Prostate gland (tissue), 2 donors: ENCODE data around the gene CBARP. TPM values are rescaled to one million over a fixed set of nuclear protein-coding genes. Genes with fewer than 3 reads are reported as not detected.

Experiments used
- DNase-seq: peaks from one replicate; pipeline ENCODE4 v3.0.0-alpha.2; 2019; ENCODE audit warnings: low spot score
- H3K27ac ChIP-seq, 2 donors: fragments of 200-600 bp; sonication (generic); 2 replicates each; pipeline ENCODE4 v1.5.1; 2017 to 2019
- H3K27me3 ChIP-seq: fragments of 200-600 bp; sonication (generic); replicated peaks from 2 replicates; pipeline ENCODE4 v1.5.1; 2019; ENCODE audit not compliant: insufficient read depth
- H3K36me3 ChIP-seq, 2 donors: fragments of 200-600 bp; sonication (generic); 1 replicate in 1 of 2; 2 replicates in 1 of 2; pipeline versions ENCODE4 v1.5.1 to v1.8.1; 2017 to 2019
- H3K4me1 ChIP-seq: fragments of 200-600 bp; sonication (generic); replicated peaks from 2 replicates; pipeline ENCODE4 v1.5.1; 2019
- H3K4me3 ChIP-seq, 2 donors: fragments of 200-600 bp; sonication (generic); 2 replicates each; pipeline ENCODE4 v1.5.1; 2017 to 2019
- H3K9me3 ChIP-seq: fragments of 200-600 bp; sonication (generic); 2 replicates; pipeline ENCODE4 v1.5.1; 2017
- CTCF ChIP-seq, 4 experiments: fragments of 200-600 bp in 2 of 4; fragments of 450-650 bp in 2 of 4; sonication (generic) in 2 of 4; IDR thresholded peaks; 1 replicate in 3 of 4; 2 replicates in 1 of 4; pipeline ENCODE4 v1.5.1; 2016 to 2019; ENCODE audit warnings: antibody characterized with exemption in 4 of 4, mild to moderate bottlenecking in 2 of 4, moderate library complexity in 2 of 4
- POLR2A ChIP-seq: fragments of 450-650 bp; IDR thresholded peaks from one replicate; pipeline ENCODE4 v1.6.1; 2016; ENCODE audit warnings: antibody characterized with exemption, mild to moderate bottlenecking
- POLR2AphosphoS5 ChIP-seq: sonication (generic); formaldehyde crosslinking; IDR thresholded peaks from one replicate; pipeline ENCODE4 v1.6.1; 2017; ENCODE audit warnings: antibody characterized with exemption
- WGBS: methylation state at CpG from one replicate; pipeline ENCODE4 v1.1.5; 2018; 5-methylcytosine and 5-hydroxymethylcytosine counted together
- intact Hi-C: fragments of 100-400 bp; cut with DNase I; formaldehyde crosslinking; loops from one replicate; pipeline ENCODE4 v1.14.2; 2022
- total RNA-seq, 2 donors: library from RNA; depleted of rRNA; stranded (reverse); fragments of >200 nt; gene quantifications; one replicate each; pipeline ENCODE4 v1.1.0, GENCODE V29; 2016

CBARP gene
- total RNA-seq, 2 donors from 2014 or later: 0.68 to 4.4 TPM

- DNase-seq: no peak
- no peak overlapping the region for H3K4me3 ChIP-seq
- TF ChIP-seq POLR2A: no peak
- no peak for TF ChIP-seq POLR2AphosphoS5
- TF ChIP-seq CTCF (IDR thresholded peaks at IDR 0.05): no peak
- WGBS: 68% methylated on average over 19 of the region's 19 CpGs
- intact Hi-C loops: no loop called here
- no peaks in the 10 kb centered on the region for H3K27me3 ChIP-seq
- H3K27ac ChIP-seq: no peak overlapping the region
- no peaks in the 10 kb centered on the region for H3K9me3 ChIP-seq
- H3K4me1 ChIP-seq: no peaks in the 10 kb centered on the region
- H3K36me3 ChIP-seq: no peaks in the 10 kb centered on the region
Observed at GRCh38 chr19:1183543-1184172, 54.1 kb downstream of the CBARP start.

DNA sequence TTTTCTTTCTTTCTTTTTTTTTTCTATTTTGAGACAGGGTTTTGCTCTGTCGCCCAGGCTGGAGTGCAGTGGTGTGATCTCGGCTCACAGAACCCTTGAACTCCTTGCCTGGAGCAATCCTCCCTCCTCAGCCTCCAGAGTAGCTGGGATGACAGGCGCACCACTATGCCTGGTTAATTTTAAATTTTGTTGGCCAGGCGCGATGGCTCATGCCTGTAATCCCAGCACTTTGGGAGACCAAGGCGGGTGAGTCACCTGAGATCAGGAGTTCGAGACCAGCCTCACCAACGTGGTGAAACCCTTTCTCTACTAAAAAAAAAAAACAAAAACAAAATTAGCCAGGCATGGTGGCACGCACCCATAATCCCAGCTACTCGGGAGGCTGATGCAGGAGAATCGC lies 55.1 kb downstream of the CBARP start:
- TF ChIP-seq POLR2A: no peak
- TF ChIP-seq CTCF (IDR thresholded peaks at IDR 0.05): no peak
- no peak for TF ChIP-seq POLR2AphosphoS5

DNA sequence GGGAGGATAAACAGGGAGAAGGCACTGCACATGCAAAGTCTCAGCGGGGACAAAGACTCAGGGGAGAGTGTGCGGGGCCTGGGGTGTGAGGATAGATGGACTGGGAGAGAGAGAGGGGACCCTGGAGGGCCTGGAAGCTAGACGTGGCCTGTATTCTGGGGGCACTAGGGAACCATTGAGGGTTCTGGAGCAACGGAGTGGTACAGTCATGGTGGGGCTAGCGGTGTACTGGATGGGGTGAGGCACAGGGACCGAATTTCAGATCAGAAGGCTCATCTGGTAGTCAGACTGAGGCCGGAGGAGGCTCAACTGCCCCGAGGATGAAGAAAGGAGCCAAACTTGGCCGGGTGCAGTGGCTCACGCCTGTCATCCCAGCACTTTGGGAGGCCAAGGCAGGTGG lies 55.7 kb downstream of the CBARP start:
- H3K27ac ChIP-seq: peak overlapping the region; percentile 72 to 76

More for the DNA sequence above, 55.1 kb downstream of the CBARP start:
- no peak overlapping the region for H3K4me3 ChIP-seq
- intact Hi-C loops: no loop called here
- no peaks in the 10 kb centered on the region for H3K27me3 ChIP-seq
- no peak overlapping the region for H3K27ac ChIP-seq
- no peak for DNase-seq
- no peaks in the 10 kb centered on the region for H3K9me3 ChIP-seq
- 91% methylated on average over 11 of the region's 11 CpGs for WGBS
- H3K36me3 ChIP-seq: no peaks in the 10 kb centered on the region
- no peaks in the 10 kb centered on the region for H3K4me1 ChIP-seq

DNA sequence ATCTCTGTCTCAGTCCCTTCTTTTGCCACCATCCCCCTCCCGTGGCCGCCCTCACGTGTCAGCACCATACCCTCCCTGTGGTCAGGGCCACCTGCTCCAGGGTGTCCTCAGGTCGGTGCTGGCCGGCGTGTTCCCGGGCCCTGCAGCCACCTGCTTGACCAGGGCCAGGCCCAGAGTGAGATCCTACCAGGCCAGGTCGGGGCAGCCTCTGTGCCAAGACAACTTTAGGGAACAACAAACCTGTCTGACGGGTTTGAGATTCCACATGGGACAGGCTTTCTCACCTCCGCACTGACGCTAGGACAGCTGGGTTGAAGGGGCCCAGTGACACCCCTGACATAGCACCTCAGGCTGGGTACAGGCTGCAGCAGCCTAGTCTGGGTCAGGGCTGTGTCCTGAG lies 56.2 kb downstream of the CBARP start:
- peak; percentile 90 for DNase-seq
- TF ChIP-seq CTCF (IDR thresholded peaks at IDR 0.05): peak in 1 of 4 experiments; percentile 7
- peak; percentile 41 for TF ChIP-seq POLR2A
- TF ChIP-seq POLR2AphosphoS5: peak; percentile 91
- WGBS: 54% methylated on average over 11 of the region's 11 CpGs
- intact Hi-C loops: no loop called here
- no peaks in the 10 kb centered on the region for H3K9me3 ChIP-seq
- no peaks in the 10 kb centered on the region for H3K36me3 ChIP-seq
- no peaks in the 10 kb centered on the region for H3K4me1 ChIP-seq
- peak overlapping the region; percentile 72 to 76 for H3K27ac ChIP-seq
- H3K4me3 ChIP-seq: no peak overlapping the region
- H3K27me3 ChIP-seq: no peaks in the 10 kb centered on the region

More for the DNA sequence above, 55.7 kb downstream of the CBARP start:
- Histone ChIP-seq H3K27me3 (no peaks in the 10 kb centered on the region), H3K9me3 (no peaks in the 10 kb centered on the region), H3K4me1 (no peaks in the 10 kb centered on the region), H3K36me3 (no peaks in the 10 kb centered on the region), H3K4me3 (no peak overlapping the region)
- DNase-seq: no peak
- no peak for TF ChIP-seq CTCF (IDR thresholded peaks at IDR 0.05)
- TF ChIP-seq POLR2AphosphoS5: no peak
- TF ChIP-seq POLR2A: no peak
- 93% methylated on average over 10 of the region's 10 CpGs for WGBS
- intact Hi-C loops: no loop called here

Other genes with a start within 250 kb of the CBARP start
- gene GRIN3B, start 237.6 kb downstream of the CBARP start, total RNA-seq: under 1 TPM in 1 of 2 donors, not detected in 1; 0.34 TPM
- 100 to 1,000 TPM; 216 to 377 TPM for gene TMEM259, start 216.9 kb downstream of the CBARP start, total RNA-seq
- not detected for gene RNU6-2, start 216.5 kb downstream of the CBARP start, total RNA-seq
- 100 to 1,000 TPM in 1 of 2 donors, 10 to 100 TPM in 1; 82.9 to 101 TPM for gene CNN2, start 211.4 kb downstream of the CBARP start, total RNA-seq
- gene ABCA7, start 197.9 kb downstream of the CBARP start, total RNA-seq: 10 to 100 TPM; 16.2 to 25.1 TPM
- 10 to 100 TPM in 1 of 2 donors, 1 to 10 TPM in 1; 8.9 to 26.2 TPM for gene ARHGAP45, start 170.8 kb downstream of the CBARP start, total RNA-seq
- gene POLR2E, start 142.6 kb downstream of the CBARP start, total RNA-seq: 100 to 1,000 TPM; 152 to 169 TPM
- 100 to 1,000 TPM; 577 to 627 TPM for gene GPX4, start 134.0 kb downstream of the CBARP start, total RNA-seq
- 10 to 100 TPM; 32.5 to 79.9 TPM for gene SBNO2, start 63.7 kb downstream of the CBARP start, total RNA-seq
- 100 to 1,000 TPM in 1 of 2 donors, 10 to 100 TPM in 1; 75.1 to 157 TPM for gene STK11, start 32.2 kb downstream of the CBARP start, total RNA-seq
- gene ATP5F1D, start 3.7 kb upstream of the CBARP start, total RNA-seq: 100 to 1,000 TPM; 109 to 151 TPM
- gene MIDN, start 10.6 kb upstream of the CBARP start, total RNA-seq: 10 to 100 TPM; 35.8 to 42.9 TPM
- 100 to 1,000 TPM; 753 to 863 TPM for gene CIRBP, start 31.3 kb upstream of the CBARP start, total RNA-seq
- 10 to 100 TPM; 95.1 to 98.7 TPM for gene FAM174C, start 37.5 kb upstream of the CBARP start, total RNA-seq
- gene EFNA2, start 47.9 kb upstream of the CBARP start, total RNA-seq: not detected
- 100 to 1,000 TPM; 147 to 202 TPM for gene NDUFS7, start 145.9 kb upstream of the CBARP start, total RNA-seq
- 100 to 1,000 TPM; 100 to 183 TPM for gene GAMT, start 163.5 kb upstream of the CBARP start, total RNA-seq
- gene DAZAP1, start 169.6 kb upstream of the CBARP start, total RNA-seq: 10 to 100 TPM; 58.6 to 74.1 TPM
- 1,000 to 10,000 TPM; 3,102 to 5,853 TPM for gene RPS15, start 200.4 kb upstream of the CBARP start, total RNA-seq
- gene APC2, start 212.1 kb upstream of the CBARP start, total RNA-seq: 1 to 10 TPM in 1 of 2 donors, under 1 TPM in 1; 0.05 to 2.2 TPM
- 10 to 100 TPM; 54.0 to 93.0 TPM for gene C19orf25, start 241.2 kb upstream of the CBARP start, total RNA-seq